H1 (cell line): ENCODE data around the gene TFG. TPM values are rescaled to one million over a fixed set of nuclear protein-coding genes. Genes with fewer than 3 reads are reported as not detected.

Experiments
- CTCF ChIA-PET: fragments of 300-600 bp; sonication (Branson Sonifier 250); formaldehyde crosslinking; loops from one replicate; lab custom pipeline; 2021; ENCODE audit not compliant: partially characterized antibody; lab: Charles Lee
- POLR2A ChIA-PET: fragments of 300-600 bp; sonication (Branson Sonifier 250); formaldehyde crosslinking; loops from one replicate; lab custom pipeline; 2021; ENCODE audit warnings: inconsistent platforms; ENCODE audit not compliant: partially characterized antibody; lab: Charles Lee
- DNase-seq, 2 experiments: peaks; one replicate each; pipeline versions ENCODE4 v3.0.0 to v3.0.0-alpha.2; 2010 to 2022; ENCODE audit warnings: low spot score in 2 of 2, low read depth in 1 of 2, mixed read lengths in 1 of 2
- FAIRE-seq: peaks from 2 replicates; lab custom pipeline; 2011; peaks lifted over from hg19 to GRCh38; lab: Jason Lieb, UNC
- H2AFZ ChIP-seq: 2 replicates; pipeline ENCODE4 v1.8.1; 2012; ENCODE audit warnings: low read length, inconsistent platforms
- H2AK5ac ChIP-seq: 2 replicates; pipeline ENCODE4 v1.6.1; 2013; ENCODE audit warnings: low read depth, low read length
- H2BK120ac ChIP-seq: replicated peaks from 2 replicates; pipeline ENCODE3; 2013; ENCODE audit warnings: low read depth, low read length, inconsistent platforms
- H2BK12ac ChIP-seq: 2 replicates; pipeline ENCODE4 v1.6.1; 2013; ENCODE audit warnings: low read depth, low read length
- H2BK15ac ChIP-seq: 2 replicates; pipeline ENCODE4 v1.6.1; 2013; ENCODE audit warnings: low read length
- H2BK20ac ChIP-seq: 2 replicates; pipeline ENCODE4 v1.6.1; 2013; ENCODE audit warnings: low read length
- H2BK5ac ChIP-seq: 2 replicates; pipeline ENCODE4 v1.6.1; 2013; ENCODE audit warnings: low read depth, low read length
- H3K14ac ChIP-seq: 2 replicates; pipeline ENCODE4 v1.6.1; 2013; ENCODE audit warnings: inconsistent platforms; ENCODE audit not compliant: insufficient read length
- H3K18ac ChIP-seq: 2 replicates; pipeline ENCODE4 v1.6.1; 2013; ENCODE audit warnings: low read length; ENCODE audit errors: extremely low read depth
- H3K23ac ChIP-seq: 2 replicates; pipeline ENCODE4 v1.6.1; 2013; ENCODE audit warnings: inconsistent platforms; ENCODE audit not compliant: insufficient read length
- H3K23me2 ChIP-seq: 2 replicates; pipeline ENCODE4 v1.6.1; 2013; ENCODE audit warnings: low read depth, low read length
- H3K27ac ChIP-seq: 2 replicates; pipeline ENCODE4 v1.6.1; 2011; ENCODE audit warnings: low read depth, low read length, inconsistent platforms
- H3K27me3 ChIP-seq, 4 experiments: replicated peaks in 1 of 4; 1 replicate in 1 of 4; 2 replicates in 3 of 4; pipeline versions ENCODE4 v1.6.1 to v1.8.1; 2011 to 2013; ENCODE audit warnings: low read length in 3 of 4, mild to moderate bottlenecking in 3 of 4, inconsistent platforms in 2 of 4, mixed read lengths in 2 of 4, moderate library complexity in 1 of 4; ENCODE audit not compliant: control insufficient read depth in 3 of 4, insufficient read depth in 3 of 4; ENCODE audit errors: extremely low read depth in 1 of 4
- H3K36me3 ChIP-seq, 4 experiments: 2 replicates each; pipeline versions ENCODE4 v1.6.1 to v1.8.1; 2011 to 2013; ENCODE audit warnings: mild to moderate bottlenecking in 4 of 4, low read length in 3 of 4, moderate library complexity in 2 of 4, control low read depth in 1 of 4, inconsistent platforms in 1 of 4; ENCODE audit not compliant: insufficient read depth in 4 of 4, control insufficient read depth in 2 of 4
- H3K4ac ChIP-seq: replicated peaks from 2 replicates; pipeline ENCODE3; 2013; ENCODE audit warnings: low read length, low read depth, mixed read lengths, inconsistent platforms; ENCODE audit not compliant: insufficient read length
- H3K4me1 ChIP-seq, 4 experiments: replicated peaks in 1 of 4; 1 replicate in 1 of 4; 2 replicates in 3 of 4; pipeline versions ENCODE4 v1.6.1 to v1.8.1; 2011 to 2013; ENCODE audit warnings: low read length in 3 of 4, inconsistent platforms in 2 of 4, mixed read lengths in 1 of 4; ENCODE audit not compliant: insufficient read depth in 4 of 4, control insufficient read depth in 3 of 4
- H3K4me2 ChIP-seq, 2 experiments: 2 replicates each; pipeline versions ENCODE4 v1.6.1 to v1.8.1; 2011 to 2013; ENCODE audit warnings: low read depth in 2 of 2, low read length in 2 of 2, control low read depth in 1 of 2, inconsistent platforms in 1 of 2, mild to moderate bottlenecking in 1 of 2; ENCODE audit not compliant: insufficient read depth in 1 of 2
- H3K4me3 ChIP-seq, 4 experiments: fragments of 200-600, 300-600 bp in 1 of 4; sonication (generic), shearing (Covaris generic), sonication (Bioruptor Twin) in 1 of 4; 2 replicates each; pipeline versions ENCODE4 v1.5.1 to v1.8.1; 2011 to 2016; ENCODE audit warnings: low read length in 4 of 4, low read depth in 3 of 4, control low read depth in 2 of 4, inconsistent platforms in 2 of 4, mild to moderate bottlenecking in 2 of 4, mixed read lengths in 1 of 4, moderate library complexity in 1 of 4; ENCODE audit not compliant: insufficient read depth in 2 of 4; ENCODE audit errors: extremely low read depth in 1 of 4
- H3K56ac ChIP-seq: replicated peaks from 2 replicates; pipeline ENCODE3; 2013; ENCODE audit warnings: low read depth, mild to moderate bottlenecking, mixed read lengths, low read length, inconsistent platforms; ENCODE audit not compliant: insufficient read length
- H3K79me1 ChIP-seq: 2 replicates; pipeline ENCODE4 v1.6.1; 2013; ENCODE audit warnings: low read depth, low read length, control low read depth
- H3K79me2 ChIP-seq, 2 experiments: 2 replicates each; pipeline versions ENCODE4 v1.6.1 to v1.8.1; 2012 to 2013; ENCODE audit warnings: low read length in 2 of 2, mild to moderate bottlenecking in 2 of 2, inconsistent platforms in 1 of 2; ENCODE audit not compliant: insufficient read depth in 2 of 2, control insufficient read depth in 1 of 2
- H3K9ac ChIP-seq, 4 experiments: replicated peaks in 1 of 4; 1 replicate in 1 of 4; 2 replicates in 3 of 4; pipeline versions ENCODE4 v1.6.1 to v1.8.1; 2011 to 2013; ENCODE audit warnings: low read depth in 3 of 4, low read length in 3 of 4, control low read depth in 2 of 4, mild to moderate bottlenecking in 2 of 4, moderate library complexity in 2 of 4, inconsistent platforms in 1 of 4; ENCODE audit errors: extremely low read depth in 1 of 4
- H3K9me3 ChIP-seq, 2 experiments: 2 replicates each; pipeline versions ENCODE4 v1.6.1 to v1.8.1; 2012 to 2013; ENCODE audit warnings: mild to moderate bottlenecking in 2 of 2, moderate library complexity in 2 of 2, control low read depth in 1 of 2, inconsistent platforms in 1 of 2, low read depth in 1 of 2, low read length in 1 of 2, mixed read lengths in 1 of 2; ENCODE audit not compliant: insufficient read depth in 2 of 2
- H4K20me1 ChIP-seq, 2 experiments: replicated peaks in 1 of 2; 2 replicates each; pipeline versions ENCODE3 to v1.8.1; 2011 to 2013; ENCODE audit warnings: inconsistent platforms in 2 of 2, low read length in 2 of 2, mild to moderate bottlenecking in 1 of 2; ENCODE audit not compliant: insufficient read depth in 2 of 2, control insufficient read depth in 1 of 2
- H4K5ac ChIP-seq: 2 replicates; pipeline ENCODE4 v1.6.1; 2013; ENCODE audit warnings: low read length, low read depth, mixed read lengths, inconsistent platforms; ENCODE audit not compliant: insufficient read length
- H4K8ac ChIP-seq: 2 replicates; pipeline ENCODE4 v1.8.0; 2013; ENCODE audit warnings: mild to moderate bottlenecking, moderate library complexity, low read length, inconsistent platforms; ENCODE audit not compliant: insufficient read depth; ENCODE audit errors: extremely low read depth
- H4K91ac ChIP-seq: replicated peaks from 2 replicates; pipeline ENCODE3; 2013; ENCODE audit warnings: low read length, mixed read lengths, inconsistent platforms; ENCODE audit not compliant: insufficient read length
- CBX5 ChIP-seq: fragments of 300-800, 300-1000 bp; sonication (generic); IDR thresholded peaks from 2 replicates; pipeline ENCODE4 v1.7.1; 2016; ENCODE audit warnings: antibody characterized with exemption, low read length, low read depth
- CHD2 ChIP-seq: IDR thresholded peaks from 2 replicates; pipeline ENCODE4 v1.6.1; 2012; ENCODE audit warnings: low read length, improper control_type of control experiment
- CTBP2 ChIP-seq: IDR thresholded peaks from 2 replicates; pipeline ENCODE4 v1.7.0; 2011; ENCODE audit warnings: borderline replicate concordance, mild to moderate bottlenecking, moderate library complexity, mixed read lengths, low read length; ENCODE audit not compliant: insufficient read depth, insufficient read length
- KDM5A ChIP-seq: fragments of 200-600 bp; IDR thresholded peaks from 2 replicates; pipeline ENCODE4 v1.7.1; 2012; ENCODE audit warnings: mild to moderate bottlenecking, low read length, inconsistent platforms, mixed read lengths
- PHF8 ChIP-seq: fragments of 200-600 bp; sonication (generic); conservative IDR thresholded peaks from 2 replicates; pipeline ENCODE4 v1.7.1; 2012; ENCODE audit warnings: low read depth, mild to moderate bottlenecking, inconsistent platforms, low read length, moderate library complexity
- RBBP5 ChIP-seq: IDR thresholded peaks from 2 replicates; pipeline ENCODE4 v1.7.1; 2012; ENCODE audit warnings: low read depth, mild to moderate bottlenecking, inconsistent platforms, low read length, moderate library complexity, borderline replicate concordance
- SIRT6 ChIP-seq: IDR thresholded peaks from one replicate; pipeline ENCODE4 v1.7.1; 2012; ENCODE audit warnings: low read length, inconsistent platforms
- TAF7 ChIP-seq: optimal IDR thresholded peaks from 2 replicates; pipeline ENCODE3; 2011; ENCODE audit warnings: low read depth, mild to moderate bottlenecking, inconsistent platforms, low read length, moderate library complexity, borderline replicate concordance
- TEAD4 ChIP-seq: IDR thresholded peaks from 2 replicates; pipeline ENCODE4 v1.6.1; 2012; ENCODE audit warnings: low read depth, low read length, inconsistent platforms, mixed read lengths
- WGBS, 2 experiments: shearing (Covaris generic) in 1 of 2; methylation state at CpG; one replicate each; pipeline versions ENCODE4 v1.1.6 to v1.1.7; 2013 to 2015; ENCODE audit warnings: low lambda C conversion rate in 2 of 2, mixed read lengths in 2 of 2, inconsistent platforms in 1 of 2, low coverage in 1 of 2, missing lambda C conversion rate in 1 of 2; ENCODE audit not compliant: insufficient replicate concordance in 2 of 2, insufficient coverage in 1 of 2, insufficient read length in 1 of 2; ENCODE audit errors: extremely low coverage in 1 of 2, missing lambda C conversion rate in 1 of 2; 5-methylcytosine and 5-hydroxymethylcytosine counted together
- polyA plus RNA-seq, 7 experiments: library from polyadenylated mRNA; depleted of rRNA in 3 of 7; stranded (reverse) in 5 of 7; unstranded in 2 of 7; fragments of >200 nt in 5 of 7; fragments of 200-250 nt in 2 of 7; gene quantifications; 1 replicate in 5 of 7; 2 replicates in 1 of 7; 4 replicates in 1 of 7; pipeline versions ENCODE4 v1.2.1 to v1.2.3, GENCODE V29; 2011 to 2013; ENCODE audit warnings: missing spikeins in 2 of 7, mixed read lengths in 2 of 7
- total RNA-seq: library from RNA; stranded (reverse); fragmentation: NEBNext Ultra II Directional; extraction: Animal tissue kit (Norgen Biotek cat#: 25700); gene quantifications from 2 replicates; pipeline ENCODE4 v1.2.1, GENCODE V29; 2021
- TF ChIP-seq, protein P1 (sequence below): IDR thresholded peaks from 2 replicates; pipeline ENCODE4 v1.6.1; 2012; ENCODE audit warnings: inconsistent platforms
- TF ChIP-seq, protein P2 (sequence below), 3 experiments: IDR thresholded peaks; 1 replicate in 2 of 3; 2 replicates in 1 of 3; pipeline versions ENCODE4 v1.5.1 to v1.6.1; 2011; ENCODE audit warnings: low read length in 3 of 3, mild to moderate bottlenecking in 3 of 3, inconsistent platforms in 2 of 3, low read depth in 1 of 3, moderate library complexity in 1 of 3; ENCODE audit not compliant: insufficient read depth in 1 of 3; ENCODE audit errors: control extremely low read depth in 1 of 3

Gene TFG
- total and polyA plus RNA-seq, 2 of the 8 experiments (the other 6 are each of a cell fraction or from before 2014, with no cell fraction given), result 81.9 to 98.4 TPM

DNA sequence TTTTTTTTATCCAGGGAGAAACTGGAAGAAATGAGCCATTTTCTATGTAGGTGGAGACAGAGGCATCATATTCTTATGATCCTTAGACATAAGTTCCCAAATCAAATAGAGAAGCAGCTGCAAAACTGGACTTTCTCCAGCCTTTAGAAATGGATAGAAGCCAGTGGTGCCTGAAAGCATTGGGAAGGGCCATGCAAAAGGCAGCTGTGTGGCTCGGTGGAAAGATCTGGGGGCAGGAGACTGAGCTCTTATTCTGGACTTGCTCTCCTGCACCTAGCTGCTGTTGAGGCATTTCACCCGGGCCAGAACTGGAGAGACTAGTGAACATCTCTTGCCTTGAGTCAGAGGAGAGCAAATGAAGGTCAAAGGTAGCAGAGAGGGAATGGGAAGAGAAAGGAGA is 73.1 kb downstream of the TFG start:
- Histone ChIP-seq H2BK15ac (no peak overlapping the region), H4K5ac (no peak overlapping the region), H4K8ac (no peak overlapping the region), H3K23me2 (no peaks in the 10 kb centered on the region), H3K4me1 (no peaks in the 10 kb centered on the region), H3K79me1 (no peaks in the 10 kb centered on the region), H3K9me3 (no peaks in the 10 kb centered on the region), H3K14ac (no peak overlapping the region), H3K79me2 (no peaks in the 10 kb centered on the region), H2BK12ac (no peak overlapping the region), H4K91ac (no peak overlapping the region), H2BK5ac (no peak overlapping the region), H3K4me2 (no peak overlapping the region), H4K20me1 (no peaks in the 10 kb centered on the region), H3K9ac (no peak overlapping the region), H2AK5ac (no peak overlapping the region), H3K36me3 (no peaks in the 10 kb centered on the region), H3K23ac (no peak overlapping the region), H3K27ac (no peak overlapping the region), H3K18ac (no peak overlapping the region), H3K27me3 (peaks cover 0 to 1% (median 0%) of the 10 kb centered on the region in 4 experiments; a peak in 1 of 7 replicates), H2AFZ (no peak overlapping the region), H3K4ac (no peak overlapping the region), H2BK20ac (no peak overlapping the region), H2BK120ac (no peak overlapping the region), H3K56ac (no peak overlapping the region), H3K4me3 (no peak overlapping the region)
- ChIA-PET POLR2A (no interaction called here), CTCF (interaction anchor here (0.7 to 1.0 kb wide), 2 partner anchors 10 to 11 kb away, joined by 3 to 4 read pairs; no protein-coding TSS in a partner anchor)
- FAIRE-seq (no peak), DNase-seq (no peak)
- WGBS, 2 experiments, result 84% methylated on average over 2 of the region's 2 CpGs; no CpG with 5 or more reads in 1 of the 2 experiments
- TF ChIP-seq KDM5A (no peak), SIRT6 (no peak), CHD2 (no peak), RBBP5 (no peak), PHF8 (no peak), CBX5 (no peak), TAF7 (no peak), TEAD4 (no peak), CTBP2 (no peak)
- TF ChIP-seq, protein P1, sequence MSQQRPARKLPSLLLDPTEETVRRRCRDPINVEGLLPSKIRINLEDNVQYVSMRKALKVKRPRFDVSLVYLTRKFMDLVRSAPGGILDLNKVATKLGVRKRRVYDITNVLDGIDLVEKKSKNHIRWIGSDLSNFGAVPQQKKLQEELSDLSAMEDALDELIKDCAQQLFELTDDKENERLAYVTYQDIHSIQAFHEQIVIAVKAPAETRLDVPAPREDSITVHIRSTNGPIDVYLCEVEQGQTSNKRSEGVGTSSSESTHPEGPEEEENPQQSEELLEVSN, result no peak
- TF ChIP-seq, protein P2, sequence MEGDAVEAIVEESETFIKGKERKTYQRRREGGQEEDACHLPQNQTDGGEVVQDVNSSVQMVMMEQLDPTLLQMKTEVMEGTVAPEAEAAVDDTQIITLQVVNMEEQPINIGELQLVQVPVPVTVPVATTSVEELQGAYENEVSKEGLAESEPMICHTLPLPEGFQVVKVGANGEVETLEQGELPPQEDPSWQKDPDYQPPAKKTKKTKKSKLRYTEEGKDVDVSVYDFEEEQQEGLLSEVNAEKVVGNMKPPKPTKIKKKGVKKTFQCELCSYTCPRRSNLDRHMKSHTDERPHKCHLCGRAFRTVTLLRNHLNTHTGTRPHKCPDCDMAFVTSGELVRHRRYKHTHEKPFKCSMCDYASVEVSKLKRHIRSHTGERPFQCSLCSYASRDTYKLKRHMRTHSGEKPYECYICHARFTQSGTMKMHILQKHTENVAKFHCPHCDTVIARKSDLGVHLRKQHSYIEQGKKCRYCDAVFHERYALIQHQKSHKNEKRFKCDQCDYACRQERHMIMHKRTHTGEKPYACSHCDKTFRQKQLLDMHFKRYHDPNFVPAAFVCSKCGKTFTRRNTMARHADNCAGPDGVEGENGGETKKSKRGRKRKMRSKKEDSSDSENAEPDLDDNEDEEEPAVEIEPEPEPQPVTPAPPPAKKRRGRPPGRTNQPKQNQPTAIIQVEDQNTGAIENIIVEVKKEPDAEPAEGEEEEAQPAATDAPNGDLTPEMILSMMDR (IDR thresholded peaks at IDR 0.05; ENCODE audit: control extremely low read depth in 1 of 3, insufficient read depth in 1 of 3, low read depth in 1 of 3, low read length in 3 of 3), result no peak
